Measurements from ENCODE around the gene LAMB3. TPM values are rescaled to one million over a fixed set of nuclear protein-coding genes. Genes with fewer than 3 reads are reported as not detected.

LAMB3 gene
- total RNA-seq, 4 donors from 2014 or later: 0.13 to 11.6 (median 0.35) TPM

- TF ChIP-seq POLR2A (IDR thresholded peaks at IDR 0.05) (no peak), POLR2AphosphoS5 (IDR thresholded peaks at IDR 0.05) (no peak), CTCF (IDR thresholded peaks at IDR 0.05) (no peak), EP300 (IDR thresholded peaks at IDR 0.05) (no peak)
- no peak for ATAC-seq
- peaks cover 18 to 84% (median 35%) of the 10 kb centered on the region in 3 donors for H3K4me1 ChIP-seq
- H3K9me3 ChIP-seq: no peaks in the 10 kb centered on the region
- 70 to 73% methylated on average over 8 to 16 of the region's 16 CpGs for WGBS, 2 donors (ENCODE audit: low coverage in 1 of 2)
- no peaks in the 10 kb centered on the region for H3K27me3 ChIP-seq
- no peak overlapping the region for H3K4me3 ChIP-seq
- no peaks in the 10 kb centered on the region for H3K36me3 ChIP-seq
- no peak overlapping the region for H3K27ac ChIP-seq
These were observed 6.4 kb downstream of the LAMB3 start for GRCh38 chr1:209645574-209646452.

GRCh38 chr1:209643285-209644020 is 8.8 kb downstream of the LAMB3 start:
- TF ChIP-seq POLR2AphosphoS5 (IDR thresholded peaks at IDR 0.05): peak; percentile 74
- TF ChIP-seq POLR2A (IDR thresholded peaks at IDR 0.05): no peak
- peak in 1 of 4 experiments; percentile 26 for TF ChIP-seq CTCF (IDR thresholded peaks at IDR 0.05)
- no peak overlapping the region for H3K4me3 ChIP-seq
- H3K36me3 ChIP-seq: no peaks in the 10 kb centered on the region
- H3K27ac ChIP-seq: peak overlapping the region; percentile 6 to 83 (median 71)
- ATAC-seq: peak; percentile 22
- no peaks in the 10 kb centered on the region for H3K9me3 ChIP-seq
- 0% methylated on average over 2 of the region's 2 CpGs for WGBS, 2 donors (ENCODE audit: low coverage in 1 of 2)
- peaks cover 18 to 63% (median 31%) of the 10 kb centered on the region in 3 donors for H3K4me1 ChIP-seq
- no peaks in the 10 kb centered on the region for H3K27me3 ChIP-seq

GRCh38 chr1:209642816-209643215 is 9.4 kb downstream of the LAMB3 start:
- no peaks in the 10 kb centered on the region for H3K27me3 ChIP-seq
- H3K4me3 ChIP-seq: no peak overlapping the region
- H3K9me3 ChIP-seq: no peaks in the 10 kb centered on the region
- TF ChIP-seq CTCF (IDR thresholded peaks at IDR 0.05) (no peak), POLR2A (IDR thresholded peaks at IDR 0.05) (no peak), EP300 (IDR thresholded peaks at IDR 0.05) (no peak), POLR2AphosphoS5 (IDR thresholded peaks at IDR 0.05) (no peak)
- no peaks in the 10 kb centered on the region for H3K36me3 ChIP-seq
- H3K27ac ChIP-seq: peak overlapping the region in 3 of 4 donors; percentile 60 to 83 (median 82)
- ATAC-seq: no peak
- WGBS, 2 donors (ENCODE audit: low coverage in 1 of 2): 20 to 25% methylated on average over 1 to 3 of the region's 3 CpGs
- peaks cover 18 to 57% (median 31%) of the 10 kb centered on the region in 3 donors for H3K4me1 ChIP-seq

GRCh38 chr1:209641832-209642172 is 10.4 kb downstream of the LAMB3 start:
- ATAC-seq: peak; percentile 95
- WGBS, 2 donors (ENCODE audit: low coverage in 1 of 2): 3 to 5% methylated on average over 3 to 5 of the region's 5 CpGs
- H3K4me1 ChIP-seq: peaks cover 18 to 57% (median 31%) of the 10 kb centered on the region in 3 donors

GRCh38 chr1:209635850-209636249 is 16.4 kb downstream of the LAMB3 start:
- TF ChIP-seq POLR2AphosphoS5 (IDR thresholded peaks at IDR 0.05) (no peak), EP300 (IDR thresholded peaks at IDR 0.05) (no peak), CTCF (IDR thresholded peaks at IDR 0.05) (no peak), POLR2A (IDR thresholded peaks at IDR 0.05) (no peak)
- no peaks in the 10 kb centered on the region for H3K27me3 ChIP-seq
- no peak overlapping the region for H3K4me3 ChIP-seq
- WGBS, 2 donors (ENCODE audit: low coverage in 1 of 2): 88 to 90% methylated on average over 4 to 5 of the region's 5 CpGs
- no peak overlapping the region for H3K27ac ChIP-seq
- H3K4me1 ChIP-seq: peaks cover 0 to 6% (median 0%) of the 10 kb centered on the region in 3 donors
- no peaks in the 10 kb centered on the region for H3K36me3 ChIP-seq
- no peak for ATAC-seq
- no peaks in the 10 kb centered on the region for H3K9me3 ChIP-seq

More at GRCh38 chr1:209641832-209642172, 10.4 kb downstream of the LAMB3 start:
- Histone ChIP-seq H3K27ac (peak overlapping the region; percentile 80 to 84 (median 82)), H3K9me3 (no peaks in the 10 kb centered on the region), H3K27me3 (no peaks in the 10 kb centered on the region), H3K36me3 (no peaks in the 10 kb centered on the region), H3K4me3 (no peak overlapping the region)
- TF ChIP-seq POLR2AphosphoS5 (IDR thresholded peaks at IDR 0.05): peak; percentile 73
- no peak for TF ChIP-seq EP300 (IDR thresholded peaks at IDR 0.05)
